ENCODE results near the gene CCND3.

DNA sequence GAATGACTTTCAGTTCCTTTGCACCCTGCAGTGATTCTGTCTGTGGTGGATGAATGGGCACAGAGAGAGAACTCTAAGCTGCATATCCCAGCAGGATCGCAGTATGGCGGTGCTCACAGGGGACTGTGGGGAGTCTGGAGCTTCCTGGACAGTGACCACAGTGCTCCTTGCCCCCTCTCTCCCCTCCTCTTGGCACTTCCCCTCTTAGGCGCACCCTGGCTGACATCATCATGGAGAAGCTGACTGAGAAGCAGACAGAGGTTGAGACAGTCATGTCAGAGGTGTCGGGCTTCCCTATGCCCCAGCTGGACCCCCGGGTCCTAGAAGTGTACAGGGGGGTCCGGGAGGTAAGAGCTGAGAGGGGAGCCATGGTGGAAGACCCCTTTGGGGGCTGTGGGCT lies 11.7 kb downstream of the CCND3 start:
- TF ChIP-seq CTCF (IDR thresholded peaks at IDR 0.05) (no peak), POLR2A (IDR thresholded peaks at IDR 0.05) (no peak), POLR2AphosphoS5 (IDR thresholded peaks at IDR 0.05; ENCODE audit: insufficient read depth in 1 of 2, low read depth in 1 of 2) (no peak)
